HG03442 (cell line): ENCODE data around the gene GJC2.

ENCODE experiments used
- ATAC-seq: cut with Tn5 transposase; IDR thresholded peaks from one replicate; pipeline ENCODE4 v1.9.1; 2021; ENCODE audit warnings: mild to moderate bottlenecking, moderate library complexity; ENCODE audit not compliant: unreplicated experiment

GJC2 gene

GRCh38 chr1:228144193-228144992, 5.3 kb upstream of the GJC2 start:
- ATAC-seq: no peak

GRCh38 chr1:228144993-228145343, 4.8 kb upstream of the GJC2 start:
- ATAC-seq: no peak

- no peak for ATAC-seq
These were observed 4.0 kb upstream of the GJC2 start for GRCh38 chr1:228145463-228146416.

- no peak for ATAC-seq
These were observed 3.1 kb upstream of the GJC2 start for GRCh38 chr1:228146417-228147150.

- no peak for ATAC-seq
These were observed 2.5 kb upstream of the GJC2 start for GRCh38 chr1:228147151-228147693.

GRCh38 chr1:228147768-228148167, 2.0 kb upstream of the GJC2 start:
- ATAC-seq: no peak

- ATAC-seq: no peak
These were observed 1.4 kb upstream of the GJC2 start for GRCh38 chr1:228148196-228148861.

- no peak for ATAC-seq
These were observed 760 bp upstream of the GJC2 start for GRCh38 chr1:228148935-228149405.

- ATAC-seq: no peak
These were observed 360 bp downstream of the GJC2 start for GRCh38 chr1:228150120-228150460.

- no peak for ATAC-seq
These were observed 890 bp downstream of the GJC2 start for GRCh38 chr1:228150461-228151179.

GRCh38 chr1:228151180-228151925, 1.6 kb downstream of the GJC2 start:
- no peak for ATAC-seq

- no peak for ATAC-seq
These were observed 2.6 kb downstream of the GJC2 start for GRCh38 chr1:228152097-228152917.

GRCh38 chr1:228152918-228153258, 3.2 kb downstream of the GJC2 start:
- ATAC-seq: no peak

- no peak for ATAC-seq
These were observed 4.4 kb downstream of the GJC2 start for GRCh38 chr1:228154021-228154669.

- no peak for ATAC-seq
These were observed 5.2 kb downstream of the GJC2 start for GRCh38 chr1:228154670-228155571.

- no peak for ATAC-seq
These were observed 6.1 kb downstream of the GJC2 start for GRCh38 chr1:228155596-228156514.
